GM21619 (cell line): ENCODE data around the gene IL1RL1.

ENCODE experiments used
- ATAC-seq: cut with Tn5 transposase; IDR thresholded peaks from one replicate; pipeline ENCODE4 v1.9.1; 2021; ENCODE audit not compliant: unreplicated experiment

The IL1RL1 gene

DNA sequence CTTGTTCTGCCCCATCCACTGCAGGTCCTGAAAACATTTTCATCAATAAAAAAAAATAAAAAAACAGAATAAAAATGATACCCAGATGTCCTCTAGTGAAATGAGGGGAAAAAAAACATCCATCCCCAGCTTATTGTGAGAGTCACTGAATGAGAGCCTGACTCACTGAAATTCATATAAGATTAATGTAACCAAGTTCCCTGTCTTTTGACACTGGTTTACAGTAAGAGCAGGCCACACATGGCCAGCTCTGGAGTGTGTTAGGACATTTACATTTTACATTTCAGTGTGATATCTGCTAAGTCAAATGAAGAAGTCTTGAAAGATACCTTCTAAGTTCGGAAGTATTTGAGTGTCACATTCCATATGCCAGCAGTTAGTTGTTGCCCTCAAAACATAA, 23.1 kb downstream of the IL1RL1 start:
- ATAC-seq, result no peak

DNA sequence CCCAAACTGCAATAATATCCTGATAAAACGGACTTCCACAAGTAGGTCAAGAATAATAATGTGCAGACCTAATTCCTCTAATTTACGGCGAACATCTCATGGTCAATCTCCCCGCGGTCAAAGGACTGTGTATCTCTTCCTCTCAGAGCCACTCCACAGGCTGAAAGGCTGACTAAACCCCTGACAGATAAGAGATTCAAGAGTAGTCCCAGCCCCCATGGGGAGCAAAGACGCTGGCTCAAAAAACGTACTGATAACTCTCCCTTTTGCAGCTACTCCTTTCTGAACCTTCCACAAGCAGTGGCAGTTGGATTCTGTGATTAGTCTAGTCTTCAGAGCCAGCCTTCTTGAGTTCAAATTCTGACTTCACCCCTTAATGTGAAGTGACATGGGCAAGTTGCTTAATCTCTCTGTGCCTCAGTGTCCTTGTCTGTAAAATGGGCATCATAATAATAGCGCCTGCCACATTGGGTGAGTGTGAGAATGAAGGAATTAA, 24.6 kb downstream of the IL1RL1 start:
- no peak for ATAC-seq

DNA sequence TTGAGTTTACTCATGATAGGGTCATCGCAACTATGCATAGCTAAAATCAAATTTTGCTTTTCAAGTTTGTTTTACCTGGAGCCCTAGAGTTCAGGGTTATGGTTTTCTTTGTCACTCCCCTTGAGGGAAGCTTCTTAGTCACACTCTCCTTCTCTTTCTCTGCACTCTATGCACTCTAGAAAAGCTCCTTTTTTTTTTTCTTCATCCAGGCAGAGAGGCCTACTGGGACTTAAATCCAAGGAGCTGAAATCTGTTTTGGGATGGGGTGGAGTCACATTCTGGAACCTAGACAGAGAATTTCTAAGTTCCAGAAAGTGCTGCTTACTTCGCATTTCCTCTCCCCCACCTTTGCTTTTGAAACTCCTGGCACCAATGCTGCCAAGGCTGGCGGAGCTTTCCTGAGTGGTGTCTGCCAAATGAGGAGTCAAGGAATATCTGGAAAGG, 25.2 kb downstream of the IL1RL1 start:
- ATAC-seq, result no peak

DNA sequence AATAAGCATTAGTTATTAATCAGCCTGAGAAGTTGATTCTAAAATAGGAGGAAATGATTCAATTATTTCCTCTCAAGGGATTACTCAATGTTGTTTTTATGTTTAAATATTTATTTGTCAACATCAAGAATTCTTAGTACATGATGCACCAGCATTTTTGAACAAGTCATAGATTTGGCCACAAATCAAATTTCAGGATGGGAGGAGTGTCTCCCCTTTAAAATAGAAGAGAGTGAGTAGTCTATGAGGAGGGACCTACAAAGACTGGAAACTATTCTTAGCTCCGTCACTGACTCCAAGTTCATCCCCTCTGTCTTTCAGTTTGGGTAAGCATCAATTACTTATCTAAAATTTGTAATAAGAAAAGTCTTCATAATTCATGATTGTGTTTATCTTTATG, 25.6 kb downstream of the IL1RL1 start:
- ATAC-seq, result no peak

DNA sequence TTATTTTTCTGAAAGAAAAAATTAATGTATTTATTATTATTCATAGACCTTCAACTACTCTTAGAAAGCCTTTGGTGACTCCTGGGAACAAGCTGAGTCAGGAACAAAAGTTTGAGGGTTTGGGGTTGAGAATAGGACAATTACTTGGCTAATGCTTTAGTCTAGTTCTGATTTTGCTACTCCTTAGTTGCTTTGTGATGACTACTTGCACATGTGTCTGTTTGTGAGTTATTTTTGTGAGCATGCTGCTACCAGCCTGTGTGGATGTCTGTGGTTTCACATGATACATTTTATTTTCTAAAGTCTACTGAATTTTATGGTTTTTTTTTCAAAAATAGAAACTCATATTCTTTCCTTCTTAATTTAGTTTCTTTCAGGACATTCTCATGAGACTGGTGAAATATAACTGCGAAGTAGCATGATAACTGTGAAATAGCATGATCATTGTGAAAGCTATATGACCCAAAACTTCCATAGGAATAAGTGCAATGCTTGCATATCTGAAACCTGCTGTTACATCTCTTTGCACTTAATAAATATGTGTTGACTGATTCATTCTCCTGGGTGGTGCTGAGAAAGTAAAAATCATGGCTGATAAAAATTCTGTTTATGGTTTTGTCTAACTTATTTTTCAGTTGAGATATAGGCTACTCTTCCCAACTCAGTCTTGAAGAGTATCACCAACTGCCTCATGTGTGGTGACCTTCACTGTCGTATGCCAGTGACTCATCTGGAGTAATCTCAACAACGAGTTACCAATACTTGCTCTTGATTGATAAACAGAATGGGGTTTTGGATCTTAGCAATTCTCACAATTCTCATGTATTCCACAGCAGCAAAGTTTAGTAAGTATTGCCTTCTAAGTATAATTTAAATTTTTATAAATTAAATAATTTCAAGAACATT, 26.4 kb downstream of the IL1RL1 start:
- ATAC-seq, result no peak

DNA sequence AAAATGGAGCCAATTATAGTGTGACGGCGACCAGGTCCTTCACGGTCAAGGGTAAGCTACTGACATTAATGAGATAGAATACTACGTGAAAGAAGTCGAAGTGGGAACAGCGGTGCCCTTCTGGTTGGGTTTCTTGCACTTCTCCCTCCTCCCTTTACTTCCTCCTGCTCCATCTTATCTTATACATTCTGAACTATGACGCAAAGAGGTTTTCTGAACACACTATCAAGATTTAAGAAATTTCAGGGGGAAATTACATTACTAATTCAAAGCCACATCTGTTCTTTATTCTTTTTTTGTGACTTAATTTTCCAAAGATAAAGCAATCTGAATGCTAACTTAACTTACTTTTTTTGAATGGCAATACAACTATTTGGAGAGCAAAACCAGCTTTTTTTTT, 29.4 kb downstream of the IL1RL1 start:
- no peak for ATAC-seq

DNA sequence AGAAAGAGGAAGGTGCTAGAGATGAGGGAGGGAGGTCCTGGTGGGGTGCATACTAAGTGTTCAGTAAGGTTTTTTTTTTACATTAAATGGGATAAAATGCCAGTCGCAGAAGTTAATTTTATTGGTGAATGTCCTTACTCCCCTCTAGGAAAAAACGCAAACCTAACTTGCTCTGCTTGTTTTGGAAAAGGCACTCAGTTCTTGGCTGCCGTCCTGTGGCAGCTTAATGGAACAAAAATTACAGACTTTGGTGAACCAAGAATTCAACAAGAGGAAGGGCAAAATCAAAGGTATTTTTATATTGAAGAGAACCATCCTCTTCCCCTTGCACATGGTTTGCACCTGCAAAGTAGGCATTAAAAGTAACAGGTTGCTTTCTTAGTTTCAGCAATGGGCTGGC, 31.5 kb downstream of the IL1RL1 start:
- no peak for ATAC-seq

DNA sequence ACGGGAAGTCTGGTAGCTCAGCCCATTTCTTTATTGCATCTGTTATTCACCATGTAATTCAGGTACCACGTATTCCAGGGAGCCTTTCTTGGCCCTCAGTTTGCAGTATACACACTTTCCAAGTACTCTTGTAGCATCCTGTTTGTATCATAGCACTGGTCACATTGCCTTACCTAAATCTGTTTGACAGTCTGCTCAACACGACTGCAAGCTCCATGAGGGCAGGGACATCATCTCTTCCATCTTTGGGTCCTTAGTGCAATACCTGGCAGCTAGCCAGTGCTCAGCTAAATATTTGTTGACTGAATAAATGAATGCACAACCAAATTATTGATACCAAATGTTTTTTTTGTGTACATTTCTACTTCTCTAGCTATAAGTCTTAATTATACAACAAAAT, 33.0 kb downstream of the IL1RL1 start:
- ATAC-seq, result no peak

DNA sequence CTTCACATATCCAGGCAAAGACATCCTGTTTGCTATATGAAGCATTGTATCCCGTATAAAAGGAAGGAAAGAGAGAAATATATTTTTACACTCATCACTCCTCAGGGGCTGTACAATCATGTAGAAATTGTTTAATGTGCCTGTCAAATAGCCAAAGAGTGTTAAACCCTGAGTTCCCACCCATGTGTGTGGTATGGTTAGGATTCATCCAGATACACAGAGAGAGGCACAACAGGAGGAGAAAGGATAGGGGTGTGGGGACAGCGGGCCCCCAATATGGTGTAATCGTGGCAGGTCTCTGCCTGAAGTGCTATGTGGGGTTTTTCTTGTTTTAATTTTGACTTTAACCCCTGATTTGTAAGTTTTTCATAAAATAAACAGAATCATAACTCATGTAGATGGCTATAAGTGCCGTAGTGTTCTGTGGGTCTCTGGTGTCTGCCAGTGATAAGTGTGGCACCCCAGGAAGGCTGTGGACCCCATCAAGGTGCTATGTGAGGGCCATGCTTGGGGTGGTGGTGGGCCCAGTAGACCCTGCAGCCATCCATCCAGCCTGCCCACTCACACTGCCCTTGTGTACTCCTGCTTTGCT, 34.1 kb downstream of the IL1RL1 start:
- ATAC-seq, result no peak

DNA sequence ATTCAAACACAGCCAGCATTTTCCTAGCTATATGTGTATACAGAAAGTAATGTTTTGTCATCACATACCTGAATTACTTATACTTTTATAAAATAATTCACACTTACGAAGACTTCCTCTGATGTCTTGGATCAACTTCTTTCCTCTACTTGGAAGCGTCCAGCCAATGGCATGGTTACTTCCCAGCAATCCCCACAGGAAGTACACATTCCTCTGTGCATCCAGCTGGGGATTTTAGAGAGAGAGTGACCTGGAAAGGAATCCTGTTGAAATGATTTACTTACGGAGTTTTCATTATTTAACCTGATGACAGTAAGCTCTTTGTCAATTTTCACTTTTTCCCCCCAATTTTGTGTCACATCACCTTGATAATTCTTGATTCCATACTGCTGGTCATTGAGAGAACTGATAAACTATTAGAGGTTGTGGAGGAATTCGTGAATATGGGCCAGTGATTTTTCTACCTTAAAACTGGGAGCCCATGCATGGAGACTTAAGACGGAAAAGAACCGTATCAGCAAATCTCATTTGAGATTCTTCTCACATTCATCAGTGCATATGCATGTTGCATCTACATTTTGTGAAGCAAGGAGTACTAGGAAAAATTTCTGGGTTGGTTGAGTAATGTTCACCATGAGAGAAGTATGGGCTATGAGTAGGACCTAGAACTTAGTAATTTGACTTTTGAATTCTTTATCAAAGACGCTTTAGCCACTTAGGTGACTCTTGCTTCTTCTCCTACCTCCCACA, 35.2 kb downstream of the IL1RL1 start:
- no peak for ATAC-seq

DNA sequence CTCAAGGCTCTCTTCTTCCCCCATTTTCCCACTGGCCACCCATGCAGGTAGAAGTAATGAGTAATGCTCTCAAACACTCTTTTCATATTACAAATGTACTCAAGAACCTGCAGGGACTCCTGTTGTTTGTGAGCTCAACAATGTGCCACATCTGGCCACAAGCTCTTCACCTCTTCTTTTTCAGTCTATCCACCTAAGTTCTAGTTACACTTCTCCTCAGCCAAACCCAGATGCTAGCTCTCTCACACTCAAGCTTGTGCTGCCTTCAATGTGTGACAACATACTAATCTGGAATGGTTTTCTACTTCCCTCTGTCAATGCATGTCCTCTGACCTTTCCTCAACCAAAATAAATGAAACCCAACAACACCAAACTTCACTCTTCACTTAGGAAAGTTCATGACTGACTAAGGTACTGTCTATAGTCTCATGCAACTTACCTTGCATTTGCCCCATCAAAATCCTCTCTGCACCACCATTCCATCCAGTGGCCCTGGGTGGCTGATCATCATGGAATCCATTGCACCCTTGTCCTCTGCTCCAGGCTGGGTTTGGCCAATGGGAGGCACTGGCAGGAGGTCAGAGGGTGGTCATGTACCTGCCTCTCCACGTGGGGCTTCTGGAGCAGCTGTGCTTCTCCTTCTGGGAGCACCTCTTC, 38.9 kb downstream of the IL1RL1 start:
- ATAC-seq, result no peak

DNA sequence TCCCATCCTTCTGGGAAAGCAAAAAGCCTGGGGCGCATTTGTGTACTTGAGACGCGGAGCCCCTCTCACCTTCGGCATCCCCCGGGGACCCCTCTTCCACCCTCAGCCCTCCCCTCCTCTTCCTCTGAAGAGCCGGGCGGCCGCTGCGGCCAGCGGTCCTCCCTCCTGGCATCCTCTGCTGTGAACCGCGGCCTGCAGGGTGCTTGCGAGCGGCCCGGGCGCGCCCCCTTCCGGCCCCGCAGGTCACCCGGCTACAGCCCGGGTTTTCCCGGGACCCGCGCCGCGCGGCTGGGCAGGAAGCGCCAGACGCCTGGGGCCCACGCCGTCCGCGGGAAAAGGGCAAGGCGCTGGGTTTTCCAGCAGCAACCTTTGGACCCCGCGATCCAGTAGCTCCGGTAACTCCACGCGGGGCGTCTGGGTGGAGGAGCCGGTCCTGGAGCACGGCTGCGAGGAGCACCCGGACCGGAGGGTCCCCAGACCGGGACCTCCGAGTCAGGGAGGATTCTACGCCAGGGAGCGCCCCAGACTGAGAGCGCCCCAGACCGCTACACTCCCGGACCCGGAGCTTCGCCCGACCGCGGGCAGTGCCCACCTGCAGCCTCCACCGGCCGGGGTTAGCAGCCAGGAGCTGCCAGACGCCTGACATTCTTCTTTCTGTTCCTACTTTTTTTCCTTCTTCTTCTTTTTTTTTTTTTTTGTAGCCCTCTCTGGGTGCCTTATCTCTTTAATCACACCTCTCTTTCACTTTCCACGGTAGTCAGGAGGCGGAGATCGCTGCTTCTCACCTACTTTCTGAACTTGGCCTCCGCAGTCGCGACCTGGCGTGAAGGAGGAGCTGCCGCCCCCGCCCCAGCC, 44.4 kb downstream of the IL1RL1 start, which contains the start of gene IL18R1:
TSS of gene IL18R1 (plus strand) at position 271 of the 855 bp plus-strand sequence. CDS start 6,865 bp downstream, outside the sequence.
- peak; percentile 90 for ATAC-seq

DNA sequence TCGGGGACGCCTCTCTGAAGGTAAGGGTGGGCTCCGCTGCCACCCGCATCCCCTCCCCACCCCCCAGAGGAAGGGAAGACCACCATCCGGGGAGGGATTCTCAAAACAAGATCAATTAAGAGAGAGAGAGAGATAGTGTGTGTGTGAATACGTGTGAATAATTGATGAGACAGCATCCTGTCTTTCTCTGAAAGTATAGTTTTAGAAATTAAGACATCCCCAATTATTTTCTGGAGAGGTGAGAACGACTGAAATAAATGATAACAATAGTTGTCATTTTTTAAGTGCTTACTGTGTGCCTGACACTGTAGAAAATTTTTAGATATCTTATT, 45.0 kb downstream of the IL1RL1 start:
- no peak for ATAC-seq

DNA sequence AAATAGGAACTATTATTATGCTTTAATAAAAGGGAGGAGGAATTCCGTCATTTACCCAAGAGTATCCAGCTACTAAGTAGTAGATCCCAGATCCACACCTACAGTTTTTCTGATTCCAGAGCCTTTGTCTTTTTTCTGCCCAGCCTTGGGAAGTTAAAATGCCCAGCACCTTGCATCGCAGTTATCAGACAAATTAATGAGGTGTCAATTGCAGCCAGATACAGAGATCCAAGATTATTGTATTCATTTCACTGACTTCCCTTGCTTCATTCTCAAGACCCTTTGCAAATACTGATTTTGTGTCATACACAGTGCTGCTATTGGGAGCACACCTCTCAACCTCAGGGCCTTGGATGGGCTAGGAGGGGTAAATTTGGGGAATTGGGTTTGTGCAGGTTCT, 45.4 kb downstream of the IL1RL1 start:
- ATAC-seq, result no peak

DNA sequence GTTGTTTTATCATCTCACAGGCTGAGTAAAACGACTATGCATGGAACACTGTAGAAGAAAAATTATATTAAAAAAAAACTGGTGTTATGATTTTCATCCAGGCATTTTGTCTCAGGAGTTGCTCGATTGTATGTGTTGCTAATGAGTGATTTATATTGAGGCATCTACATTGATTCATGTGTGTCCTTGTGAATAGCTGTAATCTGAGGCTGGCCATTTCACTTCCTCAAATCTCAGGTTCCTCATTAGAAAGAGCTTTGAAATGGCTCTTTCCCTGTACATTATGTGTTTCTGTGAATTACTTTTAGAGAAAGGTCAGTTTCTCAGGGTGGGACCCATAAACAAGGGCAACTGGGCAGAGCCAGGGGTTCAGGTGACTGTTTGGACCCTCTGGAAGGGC, 46.6 kb downstream of the IL1RL1 start:
- no peak for ATAC-seq

DNA sequence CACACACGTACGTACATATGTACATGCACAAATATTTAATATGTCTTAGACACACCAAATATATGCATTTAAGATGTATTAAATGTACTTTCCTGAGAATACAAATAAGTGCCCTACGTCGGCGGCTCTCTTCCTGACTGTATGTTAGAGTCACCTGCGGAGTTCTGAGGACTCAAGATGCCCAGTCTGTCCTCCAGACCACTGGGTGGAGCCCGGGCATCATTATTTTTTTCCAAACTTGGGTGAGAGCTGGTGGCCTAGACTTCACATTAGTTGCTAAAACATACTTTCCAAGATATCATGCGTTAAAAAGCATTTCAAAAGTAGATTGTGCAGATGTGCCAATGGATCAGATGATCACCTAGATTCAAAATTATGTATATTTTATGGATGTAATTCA, 47.1 kb downstream of the IL1RL1 start:
- no peak for ATAC-seq

DNA sequence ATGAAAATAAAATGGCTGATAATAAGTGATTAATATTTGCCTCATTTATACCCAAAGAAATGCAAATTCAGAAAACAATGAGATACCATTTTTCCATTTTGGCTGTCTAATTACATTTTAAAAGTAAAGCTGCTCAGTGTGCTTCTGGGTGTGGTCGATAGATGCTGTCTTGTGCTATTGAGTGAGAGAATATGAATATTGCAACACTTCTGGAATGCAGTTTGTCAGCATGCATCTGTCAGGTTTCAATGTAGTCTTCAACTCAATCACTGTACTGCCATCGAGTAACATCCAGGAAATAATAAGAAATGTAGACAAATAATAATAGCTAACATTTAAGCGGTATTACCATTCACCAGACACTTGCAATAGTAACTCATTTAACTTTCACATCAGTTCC, 48.2 kb downstream of the IL1RL1 start:
- no peak for ATAC-seq

DNA sequence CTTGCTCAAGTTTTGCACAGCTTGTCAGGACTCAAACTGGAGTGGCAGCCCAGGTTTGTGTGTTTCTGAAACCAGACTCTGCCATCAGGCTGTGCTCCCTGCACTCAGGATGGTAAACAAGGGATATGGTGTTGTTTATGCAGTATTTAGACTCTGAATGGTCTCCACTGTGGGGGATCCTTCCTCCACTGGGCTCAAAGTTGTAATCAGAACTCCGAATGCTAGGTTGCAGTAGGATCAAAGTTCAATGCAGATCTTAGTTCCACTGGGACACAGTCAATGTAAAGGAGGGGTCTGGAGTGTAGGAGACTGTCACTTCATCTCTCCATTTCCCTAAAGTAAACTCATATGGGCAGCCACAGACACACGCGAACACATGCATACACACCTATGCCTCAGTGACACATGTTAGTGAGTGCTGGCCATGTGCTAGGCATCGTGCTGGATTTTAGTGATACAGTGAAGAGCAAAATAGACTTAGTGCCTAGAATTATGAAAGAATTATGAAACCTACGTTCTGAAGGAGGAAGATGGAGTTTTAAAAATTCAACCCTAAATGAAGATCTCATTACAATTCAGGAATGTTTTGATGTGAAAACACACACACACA, 50.4 kb downstream of the IL1RL1 start:
- no peak for ATAC-seq

DNA sequence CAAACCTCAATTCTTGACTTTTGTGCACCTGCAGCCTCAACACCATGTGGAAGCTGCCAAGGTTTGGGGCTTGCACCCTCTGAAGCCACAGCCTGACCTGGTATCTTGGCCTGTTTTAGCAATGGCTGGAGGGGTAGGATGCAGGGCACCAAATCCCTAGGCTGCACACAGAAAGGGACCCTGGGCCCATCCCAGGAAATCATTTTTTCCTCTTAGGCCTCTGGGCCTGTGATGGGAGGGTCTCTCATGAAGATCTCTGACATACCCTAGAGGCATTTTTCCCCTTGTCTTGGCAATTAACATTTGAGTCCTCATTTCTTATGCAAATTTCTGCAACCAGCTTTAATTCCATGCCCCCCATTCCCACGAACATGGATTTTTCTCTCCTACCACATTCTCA, 54.4 kb downstream of the IL1RL1 start:
- ATAC-seq, result no peak
